Hepatocyte (in vitro differentiated cells): Measurements from ENCODE around the gene CERS5. TPM values are rescaled to one million over a fixed set of nuclear protein-coding genes. Genes with fewer than 3 reads are reported as not detected.
A peak's percentile ranks its signal among the peaks of the same experiment; 100 is the strongest.

Experiments used
- DNase-seq: peaks from one replicate; pipeline ENCODE4 v3.0.0-alpha.2; 2016; ENCODE audit warnings: low spot score
- H2AFZ ChIP-seq: fragments of 200-600 bp; sonication (generic); 2 replicates; pipeline ENCODE4 v1.6.0; 2016; ENCODE audit warnings: antibody characterized with exemption, mild to moderate bottlenecking
- H3K27ac ChIP-seq: fragments of 200-600 bp; sonication (generic); 2 replicates; pipeline ENCODE4 v1.5.1; 2016; ENCODE audit warnings: mild to moderate bottlenecking
- H3K27me3 ChIP-seq: fragments of 200-600 bp; sonication (generic); 2 replicates; pipeline ENCODE4 v1.6.1; 2016
- H3K36me3 ChIP-seq: fragments of 200-600 bp; sonication (generic); replicated peaks from 2 replicates; pipeline ENCODE4 v1.5.1; 2016; ENCODE audit warnings: low read depth; ENCODE audit not compliant: insufficient read depth
- H3K4me1 ChIP-seq: fragments of 200-600 bp; sonication (generic); 2 replicates; pipeline ENCODE4 v1.5.1; 2016; ENCODE audit warnings: mild to moderate bottlenecking, moderate library complexity; ENCODE audit not compliant: insufficient read depth
- H3K4me2 ChIP-seq: fragments of 200-600 bp; sonication (generic); 2 replicates; pipeline ENCODE4 v1.6.0; 2016
- H3K4me3 ChIP-seq: fragments of 200-600 bp; sonication (generic); 2 replicates; pipeline ENCODE4 v1.5.1; 2016; ENCODE audit warnings: mild to moderate bottlenecking
- H3K79me2 ChIP-seq: fragments of 200-600 bp; sonication (generic); 2 replicates; pipeline ENCODE4 v1.6.0; 2017; ENCODE audit warnings: mild to moderate bottlenecking
- H3K9me2 ChIP-seq: fragments of 200-600 bp; sonication (generic); replicated peaks from 2 replicates; pipeline ENCODE4 v1.6.0; 2017; ENCODE audit warnings: mild to moderate bottlenecking; ENCODE audit not compliant: insufficient read depth
- H3K9me3 ChIP-seq: fragments of 200-600 bp; sonication (generic); 2 replicates; pipeline ENCODE4 v1.5.1; 2016; ENCODE audit warnings: low read depth, mild to moderate bottlenecking
- H4K20me1 ChIP-seq: fragments of 200-600 bp; sonication (generic); 2 replicates; pipeline ENCODE4 v1.6.0; 2016; ENCODE audit warnings: mild to moderate bottlenecking; ENCODE audit not compliant: insufficient read depth, poor library complexity, severe bottlenecking
- CTCF ChIP-seq: fragments of 200-600 bp; sonication (generic); IDR thresholded peaks from 2 replicates; pipeline ENCODE4 v1.5.1; 2016; ENCODE audit warnings: antibody characterized with exemption, mild to moderate bottlenecking; ENCODE audit not compliant: poor library complexity
- EZH2 ChIP-seq: fragments of 200-600 bp; sonication (generic); IDR thresholded peaks from 2 replicates; pipeline ENCODE4 v1.6.1; 2016; ENCODE audit warnings: antibody characterized with exemption, mild to moderate bottlenecking, borderline replicate concordance
- EZH2phosphoT487 ChIP-seq: fragments of 200-600 bp; sonication (generic); IDR thresholded peaks from one replicate; pipeline ENCODE4 v1.6.1; 2018; ENCODE audit warnings: antibody characterized with exemption, mild to moderate bottlenecking, low read depth, moderate library complexity; ENCODE audit not compliant: unreplicated experiment, severe bottlenecking
- WGBS: methylation state at CpG from one replicate; pipeline ENCODE4 v1.1.6; 2016; ENCODE audit warnings: low lambda C conversion rate; ENCODE audit errors: missing lambda C conversion rate; 5-methylcytosine and 5-hydroxymethylcytosine counted together
- polyA plus RNA-seq: library from polyadenylated mRNA; unstranded; fragments of >200 nt; fragmentation: Nextera tagmentation; extraction: Ambion mirVana; gene quantifications from 2 replicates; pipeline ENCODE4 v1.2.1, GENCODE V29; 2016
- total RNA-seq: library from RNA; depleted of rRNA; stranded (reverse); fragments of >200 nt; gene quantifications from 2 replicates; pipeline ENCODE4 v1.2.3, GENCODE V29; 2014

The CERS5 gene
- total and polyA plus RNA-seq, 2 experiments from 2014 or later = 38.8 to 53.3 TPM

- no peak overlapping the region for H2AFZ ChIP-seq
- H3K79me2 ChIP-seq = peaks cover 2% of the 10 kb centered on the region
- no peaks in the 10 kb centered on the region for H3K9me2 ChIP-seq
- no peaks in the 10 kb centered on the region for H3K27me3 ChIP-seq
- H3K9me3 ChIP-seq = no peaks in the 10 kb centered on the region
- H3K36me3 ChIP-seq = no peaks in the 10 kb centered on the region
- no peak overlapping the region for H3K4me2 ChIP-seq
- peaks cover 25% of the 10 kb centered on the region for H3K4me1 ChIP-seq
- 73% methylated on average over 8 of the region's 8 CpGs for WGBS
- DNase-seq = no peak
- no peak overlapping the region for H3K4me3 ChIP-seq
- peak overlapping the region; percentile 84 for H3K27ac ChIP-seq
- H4K20me1 ChIP-seq = no peaks in the 10 kb centered on the region
- no peak for TF ChIP-seq EZH2phosphoT487
- no peak for TF ChIP-seq EZH2
- no peak for TF ChIP-seq CTCF
Observed at GRCh38 chr12:50102646-50103309, 64.4 kb downstream of the CERS5 start.

GRCh38 chr12:50102131-50102531 is 65.0 kb downstream of the CERS5 start:
- Histone ChIP-seq H3K9me3 (no peaks in the 10 kb centered on the region), H3K27ac (peak overlapping the region; percentile 11), H3K4me2 (no peak overlapping the region), H4K20me1 (no peaks in the 10 kb centered on the region), H3K9me2 (no peaks in the 10 kb centered on the region), H2AFZ (no peak overlapping the region), H3K36me3 (no peaks in the 10 kb centered on the region), H3K27me3 (no peaks in the 10 kb centered on the region), H3K4me3 (no peak overlapping the region), H3K4me1 (peaks cover 25% of the 10 kb centered on the region), H3K79me2 (peaks cover 2% of the 10 kb centered on the region)
- DNase-seq = no peak
- no peak for TF ChIP-seq CTCF
- no peak for TF ChIP-seq EZH2phosphoT487
- no peak for TF ChIP-seq EZH2
- 92% methylated on average over 2 of the region's 2 CpGs for WGBS

GRCh38 chr12:50101663-50102062 is 65.5 kb downstream of the CERS5 start:
- 69% methylated on average over 3 of the region's 3 CpGs for WGBS
- DNase-seq = peak; percentile 62
- TF ChIP-seq CTCF (peak; percentile 50), EZH2phosphoT487 (no peak), EZH2 (no peak)

GRCh38 chr12:50100561-50100960 is 66.6 kb downstream of the CERS5 start:
- no peak for DNase-seq
- Histone ChIP-seq H3K4me1 (peaks cover 25% of the 10 kb centered on the region), H2AFZ (no peak overlapping the region), H4K20me1 (no peaks in the 10 kb centered on the region), H3K79me2 (peaks cover 2% of the 10 kb centered on the region), H3K27ac (no peak overlapping the region), H3K4me2 (no peak overlapping the region), H3K36me3 (no peaks in the 10 kb centered on the region), H3K4me3 (no peak overlapping the region), H3K27me3 (no peaks in the 10 kb centered on the region), H3K9me3 (no peaks in the 10 kb centered on the region), H3K9me2 (no peaks in the 10 kb centered on the region)
- TF ChIP-seq CTCF (no peak), EZH2 (no peak), EZH2phosphoT487 (no peak)
- 83% methylated on average over 3 of the region's 3 CpGs for WGBS

More at GRCh38 chr12:50101663-50102062, 65.5 kb downstream of the CERS5 start:
- H3K79me2 ChIP-seq = peaks cover 2% of the 10 kb centered on the region
- H3K27ac ChIP-seq = peak overlapping the region; percentile 11
- H3K9me3 ChIP-seq = no peaks in the 10 kb centered on the region
- peaks cover 25% of the 10 kb centered on the region for H3K4me1 ChIP-seq
- H3K4me3 ChIP-seq = no peak overlapping the region
- H3K4me2 ChIP-seq = no peak overlapping the region
- no peaks in the 10 kb centered on the region for H3K27me3 ChIP-seq
- H3K9me2 ChIP-seq = no peaks in the 10 kb centered on the region
- no peaks in the 10 kb centered on the region for H4K20me1 ChIP-seq
- H3K36me3 ChIP-seq = no peaks in the 10 kb centered on the region
- no peak overlapping the region for H2AFZ ChIP-seq
